Measurements from ENCODE around the gene CLDN12. TPM values are rescaled to one million over a fixed set of nuclear protein-coding genes. Genes with fewer than 3 reads are reported as not detected.
A peak's percentile ranks its signal among the peaks of the same experiment; 100 is the strongest.

Gene CLDN12
- total RNA-seq, 1 experiment from 2014 or later, result 38.4 TPM

DNA sequence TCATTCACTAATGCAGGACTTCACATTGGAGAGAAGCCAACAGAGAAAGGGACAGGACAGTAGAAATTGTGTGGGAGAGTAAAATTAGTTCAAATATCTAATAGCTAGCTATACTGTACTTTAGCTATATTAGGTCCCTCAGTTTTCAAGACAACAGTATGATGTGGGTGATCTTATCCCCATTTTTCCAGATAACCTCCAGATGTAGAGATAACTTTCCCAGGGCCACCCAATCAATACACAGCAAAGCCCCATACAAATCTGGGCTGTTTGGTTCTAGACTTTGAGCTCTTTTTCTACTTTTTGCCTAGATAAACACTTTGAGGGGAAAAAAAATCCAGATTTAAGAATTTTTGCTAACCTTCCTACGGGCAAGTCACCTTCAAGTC is 482 bp upstream of the CLDN12 start:
- no peaks in the 10 kb centered on the region for H3K4me1 Mint-ChIP-seq (ENCODE audit: low read depth, unreplicated experiment)
- ChIA-PET POLR2A (no interaction called here), CTCF (interaction anchor here (1.3 kb wide), 1 partner anchor 90 kb away, joined by 4 read pairs; no protein-coding TSS in a partner anchor)
- H3K4me1 ChIP-seq, result no peaks in the 10 kb centered on the region; the same call in 1 of the 2 replicates
- no peaks in the 10 kb centered on the region for H3K9me3 ChIP-seq
- H3K27me3 ChIP-seq (replicated peaks; ENCODE audit: control insufficient read depth, insufficient read depth, low read length), result no peaks in the 10 kb centered on the region
- peak overlapping the region; percentile 87 for H3K4me3 Mint-ChIP-seq (ENCODE audit: unreplicated experiment)
- TF ChIP-seq CTCF (IDR thresholded peaks at IDR 0.05; ENCODE audit: insufficient read depth in 1 of 2, low read depth in 1 of 2, low read length in 1 of 2, severe bottlenecking in 1 of 2, unreplicated experiment in 1 of 2), result no peak
- peak overlapping the region; percentile 68 for H3K4me3 ChIP-seq (ENCODE audit: low read depth, low read length)
- no peak for DNase-seq
- H3K27ac Mint-ChIP-seq (ENCODE audit: unreplicated experiment), result peak overlapping the region; percentile 89
- no TSS peak for BruUV-seq (replicated peaks)
- H3K27me3 Mint-ChIP-seq (ENCODE audit: insufficient read depth, unreplicated experiment), result peaks cover 3% of the 10 kb centered on the region
- no peaks in the 10 kb centered on the region for H3K36me3 ChIP-seq (ENCODE audit: control insufficient read depth, insufficient read depth, low read length)
- peaks cover 5% of the 10 kb centered on the region for H3K36me3 Mint-ChIP-seq (ENCODE audit: insufficient read depth, unreplicated experiment)
- peaks cover 13% of the 10 kb centered on the region for H3K9me3 Mint-ChIP-seq (ENCODE audit: unreplicated experiment)
- intact Hi-C loops (cut with micrococcal nuclease; ENCODE audit: unreplicated experiment), result loop anchor here (1.0 kb wide), 1 partner anchor 56 kb away; the partner anchor contains the start of gene GTPBP10

GRCh38 chr7:90404777-90405176 is 1.5 kb downstream of the CLDN12 start:
- Histone ChIP-seq H3K4me3 (ENCODE audit: low read depth, low read length) (no peak overlapping the region), H3K9me3 (no peaks in the 10 kb centered on the region), H3K36me3 (ENCODE audit: control insufficient read depth, insufficient read depth, low read length) (no peaks in the 10 kb centered on the region), H3K4me1 (no peaks in the 10 kb centered on the region; the same call in 1 of the 2 replicates), H3K27me3 (replicated peaks; ENCODE audit: control insufficient read depth, insufficient read depth, low read length) (no peaks in the 10 kb centered on the region)
- no peak for DNase-seq
- CTCF ChIA-PET, result no interaction called here
- no TSS peak for BruUV-seq (replicated peaks)
- TF ChIP-seq CTCF (IDR thresholded peaks at IDR 0.05; ENCODE audit: insufficient read depth in 1 of 2, low read depth in 1 of 2, low read length in 1 of 2, severe bottlenecking in 1 of 2, unreplicated experiment in 1 of 2), result no peak
- Mint-ChIP-seq H3K4me3 (ENCODE audit: unreplicated experiment) (peak overlapping the region; percentile 87), H3K27me3 (ENCODE audit: insufficient read depth, unreplicated experiment) (peaks cover 3% of the 10 kb centered on the region), H3K27ac (ENCODE audit: unreplicated experiment) (no peak overlapping the region), H3K36me3 (ENCODE audit: insufficient read depth, unreplicated experiment) (peaks cover 5% of the 10 kb centered on the region), H3K4me1 (ENCODE audit: low read depth, unreplicated experiment) (no peaks in the 10 kb centered on the region), H3K9me3 (ENCODE audit: unreplicated experiment) (no peaks in the 10 kb centered on the region)
- POLR2A ChIA-PET, result no interaction called here
- intact Hi-C loops (cut with micrococcal nuclease; ENCODE audit: unreplicated experiment), result no loop called here

DNA sequence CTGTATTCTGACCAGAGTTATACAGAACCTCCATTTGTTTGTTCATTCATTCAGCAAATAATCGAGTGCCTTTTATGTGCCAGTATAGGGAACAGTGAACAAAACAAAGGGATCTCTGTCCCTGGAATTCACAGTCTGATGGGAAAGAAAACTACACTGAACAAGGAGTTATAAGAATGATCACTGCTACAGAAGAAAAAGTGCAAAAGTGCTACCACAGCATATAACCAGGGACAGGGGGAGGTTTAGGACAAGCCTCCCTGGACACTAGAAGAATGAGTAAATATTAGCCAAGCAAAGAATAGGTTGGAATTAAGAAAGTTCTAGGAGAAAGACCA is 4.2 kb downstream of the CLDN12 start:
- Histone ChIP-seq H3K27me3 (replicated peaks; ENCODE audit: control insufficient read depth, insufficient read depth, low read length) (no peaks in the 10 kb centered on the region), H3K4me3 (ENCODE audit: low read depth, low read length) (no peak overlapping the region), H3K36me3 (ENCODE audit: control insufficient read depth, insufficient read depth, low read length) (no peaks in the 10 kb centered on the region), H3K4me1 (no peaks in the 10 kb centered on the region; the same call in 1 of the 2 replicates), H3K9me3 (no peaks in the 10 kb centered on the region)
- no TSS peak for BruUV-seq (replicated peaks)
- ChIA-PET CTCF (no interaction called here), POLR2A (no interaction called here)
- Mint-ChIP-seq H3K36me3 (ENCODE audit: insufficient read depth, unreplicated experiment) (peaks cover 5% of the 10 kb centered on the region), H3K9me3 (ENCODE audit: unreplicated experiment) (no peaks in the 10 kb centered on the region), H3K4me3 (ENCODE audit: unreplicated experiment) (no peak overlapping the region), H3K4me1 (ENCODE audit: low read depth, unreplicated experiment) (no peaks in the 10 kb centered on the region), H3K27me3 (ENCODE audit: insufficient read depth, unreplicated experiment) (no peaks in the 10 kb centered on the region), H3K27ac (ENCODE audit: unreplicated experiment) (no peak overlapping the region)
- no peak for TF ChIP-seq CTCF (IDR thresholded peaks at IDR 0.05; ENCODE audit: insufficient read depth in 1 of 2, low read depth in 1 of 2, low read length in 1 of 2, severe bottlenecking in 1 of 2, unreplicated experiment in 1 of 2)
- intact Hi-C loops (cut with micrococcal nuclease; ENCODE audit: unreplicated experiment), result no loop called here
- DNase-seq, result no peak

Measured in Caco-2 (cell line).